Measurements from ENCODE around the gene LBHD2.

LBHD2 gene

GRCh38 chr14:103078420-103078749 is 5.6 kb upstream of the LBHD2 start:
- H3K4me3 Mint-ChIP-seq = no peak overlapping the region
- peak; percentile 44 to 75 for DNase-seq (ENCODE audit: low spot score in 2 of 2)
- H3K9me3 Mint-ChIP-seq = no peaks in the 10 kb centered on the region
- peak; percentile 69 for ATAC-seq
- H3K27ac Mint-ChIP-seq = no peak overlapping the region
- H3K36me3 Mint-ChIP-seq = no peaks in the 10 kb centered on the region
- H3K4me1 Mint-ChIP-seq = no peaks in the 10 kb centered on the region

GRCh38 chr14:103078860-103079587 is 5.0 kb upstream of the LBHD2 start:
- H3K27ac Mint-ChIP-seq = no peak overlapping the region
- ATAC-seq (no peak), DNase-seq (ENCODE audit: low spot score in 2 of 2) (peak in 1 of 2 donors; percentile 51)
- no peaks in the 10 kb centered on the region for H3K9me3 Mint-ChIP-seq
- no peak overlapping the region for H3K4me3 Mint-ChIP-seq
- no peaks in the 10 kb centered on the region for H3K4me1 Mint-ChIP-seq
- no peaks in the 10 kb centered on the region for H3K36me3 Mint-ChIP-seq

GRCh38 chr14:103081951-103082350 is 2.1 kb upstream of the LBHD2 start:
- no peaks in the 10 kb centered on the region for H3K9me3 Mint-ChIP-seq
- DNase-seq (ENCODE audit: low spot score in 2 of 2) (no peak), ATAC-seq (no peak)
- H3K36me3 Mint-ChIP-seq = no peaks in the 10 kb centered on the region
- no peaks in the 10 kb centered on the region for H3K4me1 Mint-ChIP-seq
- H3K4me3 Mint-ChIP-seq = no peak overlapping the region
- no peak overlapping the region for H3K27ac Mint-ChIP-seq

GRCh38 chr14:103085106-103086091 is 1.4 kb downstream of the LBHD2 start:
- Mint-ChIP-seq H3K27ac (no peak overlapping the region), H3K4me3 (no peak overlapping the region), H3K36me3 (no peaks in the 10 kb centered on the region), H3K4me1 (no peaks in the 10 kb centered on the region), H3K9me3 (no peaks in the 10 kb centered on the region)
- ATAC-seq = no peak
- DNase-seq (ENCODE audit: low spot score in 2 of 2) = no peak

GRCh38 chr14:103086771-103087342 is 2.8 kb downstream of the LBHD2 start:
- DNase-seq (ENCODE audit: low spot score in 2 of 2) (no peak), ATAC-seq (no peak)
- Mint-ChIP-seq H3K36me3 (no peaks in the 10 kb centered on the region), H3K4me3 (no peak overlapping the region), H3K4me1 (peaks cover 8% of the 10 kb centered on the region), H3K9me3 (no peaks in the 10 kb centered on the region), H3K27ac (no peak overlapping the region)

GRCh38 chr14:103087343-103087835 is 3.4 kb downstream of the LBHD2 start:
- H3K36me3 Mint-ChIP-seq = no peaks in the 10 kb centered on the region
- no peak for DNase-seq (ENCODE audit: low spot score in 2 of 2)
- peaks cover 11% of the 10 kb centered on the region for H3K4me1 Mint-ChIP-seq
- H3K9me3 Mint-ChIP-seq = no peaks in the 10 kb centered on the region
- no peak overlapping the region for H3K27ac Mint-ChIP-seq
- ATAC-seq = no peak
- H3K4me3 Mint-ChIP-seq = no peak overlapping the region

GRCh38 chr14:103088921-103089320 is 4.9 kb downstream of the LBHD2 start:
- no peaks in the 10 kb centered on the region for H3K9me3 Mint-ChIP-seq
- no peak overlapping the region for H3K27ac Mint-ChIP-seq
- DNase-seq (ENCODE audit: low spot score in 2 of 2) (no peak), ATAC-seq (no peak)
- no peaks in the 10 kb centered on the region for H3K36me3 Mint-ChIP-seq
- H3K4me1 Mint-ChIP-seq = peaks cover 11% of the 10 kb centered on the region
- no peak overlapping the region for H3K4me3 Mint-ChIP-seq

GRCh38 chr14:103089386-103090335 is 5.7 kb downstream of the LBHD2 start:
- H3K9me3 Mint-ChIP-seq = no peaks in the 10 kb centered on the region
- no peaks in the 10 kb centered on the region for H3K36me3 Mint-ChIP-seq
- peaks cover 11% of the 10 kb centered on the region for H3K4me1 Mint-ChIP-seq
- ATAC-seq (no peak), DNase-seq (ENCODE audit: low spot score in 2 of 2) (no peak)
- H3K4me3 Mint-ChIP-seq = no peak overlapping the region
- no peak overlapping the region for H3K27ac Mint-ChIP-seq

GRCh38 chr14:103090481-103091020 is 6.5 kb downstream of the LBHD2 start:
- peak overlapping the region; percentile 59 for H3K4me3 Mint-ChIP-seq
- ATAC-seq (no peak), DNase-seq (ENCODE audit: low spot score in 2 of 2) (no peak)
- H3K27ac Mint-ChIP-seq = no peak overlapping the region
- no peaks in the 10 kb centered on the region for H3K9me3 Mint-ChIP-seq
- no peaks in the 10 kb centered on the region for H3K36me3 Mint-ChIP-seq
- H3K4me1 Mint-ChIP-seq = peaks cover 11% of the 10 kb centered on the region

GRCh38 chr14:103091041-103091882 is 7.3 kb downstream of the LBHD2 start:
- Mint-ChIP-seq H3K4me1 (peaks cover 11% of the 10 kb centered on the region), H3K4me3 (peak overlapping the region; percentile 59), H3K27ac (no peak overlapping the region), H3K36me3 (no peaks in the 10 kb centered on the region), H3K9me3 (no peaks in the 10 kb centered on the region)
- ATAC-seq = peak; percentile 85
- DNase-seq (ENCODE audit: low spot score in 2 of 2) = peak; percentile 60 to 82

GRCh38 chr14:103091883-103092222 is 7.8 kb downstream of the LBHD2 start:
- Mint-ChIP-seq H3K9me3 (no peaks in the 10 kb centered on the region), H3K27ac (no peak overlapping the region)

GRCh38 chr14:103093856-103094405 is 9.9 kb downstream of the LBHD2 start:
- Mint-ChIP-seq H3K36me3 (no peaks in the 10 kb centered on the region), H3K27ac (no peak overlapping the region), H3K4me1 (peaks cover 11% of the 10 kb centered on the region), H3K4me3 (no peak overlapping the region), H3K9me3 (no peaks in the 10 kb centered on the region)
- ATAC-seq (no peak), DNase-seq (ENCODE audit: low spot score in 2 of 2) (no peak)

More at GRCh38 chr14:103091883-103092222, 7.8 kb downstream of the LBHD2 start:
- no peak for ATAC-seq
- no peak for DNase-seq (ENCODE audit: low spot score in 2 of 2)
- Mint-ChIP-seq H3K4me1 (peaks cover 11% of the 10 kb centered on the region), H3K4me3 (peak overlapping the region; percentile 59), H3K36me3 (no peaks in the 10 kb centered on the region)

- Mint-ChIP-seq H3K4me3 (no peak within 1 kb of the TSS), H3K27ac (no peak within 1 kb of the TSS), H3K36me3 (no peaks in the 10 kb centered on the region), H3K9me3 (no peaks in the 10 kb centered on the region), H3K4me1 (peaks cover 11% of the 10 kb centered on the region)
- ATAC-seq (no peak), DNase-seq (ENCODE audit: low spot score in 2 of 2) (no peak)
These were observed 10.6 kb downstream of the LBHD2 start, which contains the start of gene EXOC3L4 for GRCh38 chr14:103094406-103095209. EXOC3L4 (plus strand) TSS chr14:103094725; CDS start chr14:103100220, 5,495 bp downstream.
